Measurements from ENCODE around the gene ZDHHC14. TPM values are rescaled to one million over a fixed set of nuclear protein-coding genes. Genes with fewer than 3 reads are reported as not detected.

Gene ZDHHC14
- polyA plus RNA-seq, 2 of the 4 experiments (the other 2 are of a cell fraction), result 2.2 to 2.8 TPM

GRCh38 chr6:157488058-157488457, 107.1 kb downstream of the ZDHHC14 start:
- 86% methylated on average over 6 of the region's 10 CpGs for WGBS (ENCODE audit: missing lambda C conversion rate)
- FAIRE-seq, result no peak
- Histone ChIP-seq H3K27ac (no peak overlapping the region), H3K4me3 (no peak overlapping the region), H3K9me3 (no peaks in the 10 kb centered on the region), H3K4me2 (no peak overlapping the region), H3K4me1 (no peaks in the 10 kb centered on the region)
- TF ChIP-seq PHF8 (IDR thresholded peaks at IDR 0.05; ENCODE audit: borderline replicate concordance, low read depth), result no peak
- TF ChIP-seq EHMT2 (IDR thresholded peaks at IDR 0.05; ENCODE audit: low read depth), result no peak
- no peak for TF ChIP-seq USF2 (IDR thresholded peaks at IDR 0.05)
- no peak for TF ChIP-seq CBX2 (IDR thresholded peaks at IDR 0.05; ENCODE audit: borderline replicate concordance, low read depth)
- no peak for TF ChIP-seq MAX (IDR thresholded peaks at IDR 0.05)
- ChIA-PET CTCF (interaction anchor here (0.6 kb wide), 1 partner anchor 14 kb away, joined by 4 read pairs; no protein-coding TSS in a partner anchor), POLR2A (no interaction called here)
- no peak for DNase-seq (ENCODE audit: low read depth in 1 of 2, low spot score in 1 of 2)
- no peak for ATAC-seq

- 75% methylated on average over 12 of the region's 12 CpGs for WGBS (ENCODE audit: missing lambda C conversion rate)
- Histone ChIP-seq H3K4me2 (no peak overlapping the region), H3K9me3 (no peaks in the 10 kb centered on the region), H3K4me1 (no peaks in the 10 kb centered on the region), H3K4me3 (no peak overlapping the region), H3K27ac (no peak overlapping the region)
- FAIRE-seq (no peak), DNase-seq (ENCODE audit: low read depth in 1 of 2, low spot score in 1 of 2) (no peak), ATAC-seq (no peak)
- ChIA-PET POLR2A (no interaction called here), CTCF (no interaction called here)
- TF ChIP-seq CHD2 (IDR thresholded peaks at IDR 0.05; ENCODE audit: low read length, partially characterized antibody) (no peak), EHF (CRISPR knock-in tag; IDR thresholded peaks at IDR 0.05) (no peak), GATA3 (IDR thresholded peaks at IDR 0.05; ENCODE audit: borderline replicate concordance) (no peak), ZFP36 (IDR thresholded peaks at IDR 0.05; ENCODE audit: borderline replicate concordance, partially characterized antibody) (no peak), HOXB5 (CRISPR knock-in tag; IDR thresholded peaks at IDR 0.05) (no peak), NPAS2 (CRISPR knock-in tag; IDR thresholded peaks at IDR 0.05; ENCODE audit: borderline replicate concordance) (no peak), PHF8 (IDR thresholded peaks at IDR 0.05; ENCODE audit: borderline replicate concordance, low read depth) (no peak), CHD4 (IDR thresholded peaks at IDR 0.05; ENCODE audit: borderline replicate concordance) (no peak), ZC3H11A (IDR thresholded peaks at IDR 0.05) (no peak), POLR2AphosphoS2 (conservative IDR thresholded peaks at IDR 0.05; ENCODE audit: low read length) (no peak), MAFK (IDR thresholded peaks at IDR 0.05; ENCODE audit: partially characterized antibody) (no peak), RCOR1 (IDR thresholded peaks at IDR 0.05; ENCODE audit: low read depth, low read length) (no peak), CBX2 (IDR thresholded peaks at IDR 0.05; ENCODE audit: borderline replicate concordance, low read depth) (no peak), SREBF2 (IDR thresholded peaks at IDR 0.05) (no peak), TFCP2L1 (CRISPR knock-in tag; IDR thresholded peaks at IDR 0.05) (no peak)
These were observed 107.7 kb downstream of the ZDHHC14 start for GRCh38 chr6:157488716-157489118.

GRCh38 chr6:157490611-157491269, 109.8 kb downstream of the ZDHHC14 start:
- no peaks in the 10 kb centered on the region for H3K9me3 ChIP-seq
- ChIA-PET POLR2A (no interaction called here), CTCF (no interaction called here)
- H3K4me3 ChIP-seq, result no peak overlapping the region
- FAIRE-seq (no peak), DNase-seq (ENCODE audit: low read depth in 1 of 2, low spot score in 1 of 2) (no peak), ATAC-seq (no peak)
- no peak overlapping the region for H3K4me2 ChIP-seq
- WGBS (ENCODE audit: missing lambda C conversion rate), result 90% methylated on average over 16 of the region's 16 CpGs
- H3K27ac ChIP-seq, result no peak overlapping the region
- TF ChIP-seq RARB (CRISPR knock-in tag; IDR thresholded peaks at IDR 0.05) (no peak), ELK1 (IDR thresholded peaks at IDR 0.05; ENCODE audit: low read depth, low read length) (no peak), PHF8 (IDR thresholded peaks at IDR 0.05; ENCODE audit: borderline replicate concordance, low read depth) (no peak), HOXB13 (CRISPR knock-in tag; IDR thresholded peaks at IDR 0.05; ENCODE audit: low read depth) (no peak), ZC3H11A (IDR thresholded peaks at IDR 0.05) (no peak), KDM1A (IDR thresholded peaks at IDR 0.05; ENCODE audit: low read depth) (no peak), CBX2 (IDR thresholded peaks at IDR 0.05; ENCODE audit: borderline replicate concordance, low read depth) (no peak), HES2 (IDR thresholded peaks at IDR 0.05) (no peak), ZNF302 (CRISPR knock-in tag; IDR thresholded peaks at IDR 0.05) (no peak), CHD4 (IDR thresholded peaks at IDR 0.05; ENCODE audit: borderline replicate concordance) (no peak), NFE2L2 (conservative IDR thresholded peaks at IDR 0.05; ENCODE audit: low read length) (no peak), MAZ (IDR thresholded peaks at IDR 0.05; ENCODE audit: borderline replicate concordance, low read depth, low read length) (no peak), E2F6 (IDR thresholded peaks at IDR 0.05; ENCODE audit: borderline replicate concordance, low read depth) (no peak), HEYL (CRISPR knock-in tag; IDR thresholded peaks at IDR 0.05) (no peak), KDM5A (IDR thresholded peaks at IDR 0.05) (no peak), USF2 (IDR thresholded peaks at IDR 0.05) (no peak), SREBF2 (IDR thresholded peaks at IDR 0.05) (no peak)
- no peaks in the 10 kb centered on the region for H3K4me1 ChIP-seq

Measured in A549 (cell line).